ENCODE data around the gene GRIN3A.
"Not testable (repeated sequence)": the region's sequence is repeated elsewhere in the genome, so short reads cannot be mapped to it uniquely, and the experiment has no call there.

GRIN3A gene

DNA sequence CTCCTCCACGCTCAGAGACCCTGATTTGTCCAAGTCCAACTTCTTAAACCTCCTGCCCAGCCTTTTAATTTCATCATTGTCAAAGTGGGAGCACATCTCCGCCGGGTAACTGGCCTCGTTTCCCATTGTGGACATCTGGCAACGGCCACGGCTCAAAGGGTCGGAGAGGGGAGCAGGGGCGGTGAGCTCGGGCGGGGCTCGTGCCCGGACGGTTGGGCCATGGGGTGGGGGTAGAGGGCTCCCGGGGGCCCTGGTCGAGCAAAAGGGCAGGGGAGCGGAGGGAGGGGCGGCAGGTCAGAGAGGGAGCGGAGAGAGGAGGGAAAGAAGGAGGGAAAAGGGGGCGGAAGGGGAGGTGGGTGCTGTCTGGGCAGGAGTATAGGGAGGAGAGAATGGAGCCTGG, 143.7 kb downstream of the GRIN3A start, which contains the start of gene PPP3R2:
TSS of gene PPP3R2 (minus strand) at position 174 of the 400 bp plus-strand sequence. CDS start at position 126, 48 bp downstream.
- in situ Hi-C loops (cut with HindIII; ENCODE audit: low pct_ligation_motif_present, low sequenced_read_pairs) = no loop called here
- H3K27ac ChIP-seq = no peak within 1 kb of the TSS
- DNase-seq = no peak
- TF ChIP-seq CTCF (IDR thresholded peaks at IDR 0.05; ENCODE audit: low read depth, low read length, missing control alignments) = no peak
- H3K27me3 ChIP-seq (replicated peaks) = no peaks in the 10 kb centered on the region
- no peaks in the 10 kb centered on the region for H3K36me3 ChIP-seq (replicated peaks)
- no peak within 1 kb of the TSS for H3K4me3 ChIP-seq (ENCODE audit: low read depth, low read length)

DNA sequence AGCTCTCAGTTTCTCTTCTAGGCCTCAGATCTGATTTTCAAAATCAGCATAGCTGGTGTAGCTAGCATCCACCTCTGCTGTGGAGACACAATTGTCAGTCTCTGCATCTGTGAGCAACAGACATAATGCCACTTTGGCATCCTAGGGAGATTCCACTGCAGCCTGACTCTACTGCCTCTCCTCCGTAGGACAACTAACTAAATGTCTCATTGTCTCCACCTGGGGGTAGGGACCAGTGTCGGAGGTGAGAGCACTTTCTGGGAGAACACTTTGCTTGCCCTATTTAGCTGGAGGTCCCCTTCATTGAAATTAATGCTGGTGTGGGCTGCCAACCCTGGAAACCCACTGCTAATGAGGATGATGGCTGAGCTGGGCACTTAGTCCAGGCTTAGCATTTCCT, 145.1 kb downstream of the GRIN3A start:
- Histone ChIP-seq H3K4me3 (ENCODE audit: low read depth, low read length) (no peak overlapping the region), H3K27ac (no peak overlapping the region), H3K36me3 (replicated peaks) (no peaks in the 10 kb centered on the region), H3K27me3 (replicated peaks) (no peaks in the 10 kb centered on the region)
- in situ Hi-C loops (cut with HindIII; ENCODE audit: low pct_ligation_motif_present, low sequenced_read_pairs) = no loop called here
- no peak for TF ChIP-seq CTCF (IDR thresholded peaks at IDR 0.05; ENCODE audit: low read depth, low read length, missing control alignments)
- no peak for DNase-seq

DNA sequence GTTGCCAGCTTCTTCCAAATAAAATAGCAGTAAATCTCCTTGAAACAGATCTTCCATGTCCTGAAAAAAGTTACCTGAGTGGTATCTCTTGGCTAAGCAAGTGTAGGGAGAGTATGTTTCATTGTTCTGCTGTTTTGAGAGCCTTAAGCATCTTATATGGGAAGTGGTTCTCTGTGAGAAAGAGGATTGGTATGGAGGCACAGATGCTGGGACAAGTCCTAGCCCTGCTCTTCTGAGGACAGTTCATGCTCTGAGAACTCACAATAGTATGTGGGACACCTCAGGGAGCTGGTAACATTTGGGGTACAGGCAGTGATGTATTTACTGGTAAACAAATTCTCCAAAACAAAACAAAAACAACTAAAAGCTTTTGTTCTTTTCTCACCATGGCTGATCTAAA, 145.7 kb downstream of the GRIN3A start:
- Histone ChIP-seq H3K27ac (no peak overlapping the region), H3K36me3 (replicated peaks) (no peaks in the 10 kb centered on the region), H3K4me3 (ENCODE audit: low read depth, low read length) (no peak overlapping the region), H3K27me3 (replicated peaks) (no peaks in the 10 kb centered on the region)
- in situ Hi-C loops (cut with HindIII; ENCODE audit: low pct_ligation_motif_present, low sequenced_read_pairs) = no loop called here
- no peak for DNase-seq
- TF ChIP-seq CTCF (IDR thresholded peaks at IDR 0.05; ENCODE audit: low read depth, low read length, missing control alignments) = no peak

DNA sequence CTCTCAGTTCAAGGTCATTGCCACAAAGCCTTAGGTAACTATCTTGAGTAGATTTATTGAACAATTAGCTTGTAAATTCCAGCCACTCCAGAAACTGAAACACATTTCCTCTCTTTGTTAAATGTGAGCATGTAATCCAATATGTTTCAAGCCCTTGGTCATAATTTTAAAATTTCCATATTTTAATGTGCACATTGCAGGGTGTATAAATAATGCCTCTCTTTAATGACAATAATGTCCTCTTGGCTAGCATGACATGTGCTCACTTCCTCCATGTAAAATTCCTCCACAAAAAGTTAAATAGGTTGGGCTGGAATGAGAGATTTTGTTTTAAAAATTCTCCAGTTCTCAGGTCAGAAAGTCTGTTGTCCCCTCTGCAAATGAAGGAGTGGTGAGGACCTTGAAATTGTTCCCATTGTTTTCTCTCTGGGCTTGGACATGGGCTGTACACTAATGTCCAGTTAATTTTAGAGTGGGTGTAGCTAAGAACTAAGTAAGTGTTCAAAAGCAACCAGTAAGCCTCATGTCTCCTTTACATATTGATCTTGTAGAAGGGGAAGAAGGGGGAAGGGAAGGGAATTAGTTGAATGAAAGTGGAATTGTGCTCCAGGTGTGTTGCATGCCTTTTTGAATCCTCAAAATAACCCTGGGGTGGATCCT, 146.5 kb downstream of the GRIN3A start:
- H3K4me3 ChIP-seq (ENCODE audit: low read depth, low read length) = no peak overlapping the region
- no peaks in the 10 kb centered on the region for H3K27me3 ChIP-seq (replicated peaks)
- in situ Hi-C loops (cut with HindIII; ENCODE audit: low pct_ligation_motif_present, low sequenced_read_pairs) = no loop called here
- H3K27ac ChIP-seq = no peak overlapping the region
- no peaks in the 10 kb centered on the region for H3K36me3 ChIP-seq (replicated peaks)
- no peak for TF ChIP-seq CTCF (IDR thresholded peaks at IDR 0.05; ENCODE audit: low read depth, low read length, missing control alignments)
- DNase-seq = no peak

- no peak overlapping the region for H3K27ac ChIP-seq
- in situ Hi-C loops (cut with HindIII; ENCODE audit: low pct_ligation_motif_present, low sequenced_read_pairs) = no loop called here
- H3K4me3 ChIP-seq (ENCODE audit: low read depth, low read length) = no peak overlapping the region
- no peak for DNase-seq
- no peaks in the 10 kb centered on the region for H3K27me3 ChIP-seq (replicated peaks)
- H3K36me3 ChIP-seq (replicated peaks) = no peaks in the 10 kb centered on the region
- TF ChIP-seq CTCF (IDR thresholded peaks at IDR 0.05; ENCODE audit: low read depth, low read length, missing control alignments) = no peak
Measured at GRCh38 chr9:101590901-101591300, 147.5 kb downstream of the GRIN3A start.

- H3K36me3 ChIP-seq (replicated peaks); H3K4me3 ChIP-seq (ENCODE audit: low read depth, low read length); H3K27me3 ChIP-seq (replicated peaks); in situ Hi-C loops (cut with HindIII; ENCODE audit: low pct_ligation_motif_present, low sequenced_read_pairs): not testable (repeated sequence)
- peak; percentile 83 for DNase-seq
- peak overlapping the region; percentile 65 for H3K27ac ChIP-seq
Measured at GRCh38 chr9:101590074-101590473, 148.4 kb downstream of the GRIN3A start.

Data from brain microvascular endothelial cell (primary cell).